ENCODE measurements around the gene TMEM44.

Gene TMEM44

DNA sequence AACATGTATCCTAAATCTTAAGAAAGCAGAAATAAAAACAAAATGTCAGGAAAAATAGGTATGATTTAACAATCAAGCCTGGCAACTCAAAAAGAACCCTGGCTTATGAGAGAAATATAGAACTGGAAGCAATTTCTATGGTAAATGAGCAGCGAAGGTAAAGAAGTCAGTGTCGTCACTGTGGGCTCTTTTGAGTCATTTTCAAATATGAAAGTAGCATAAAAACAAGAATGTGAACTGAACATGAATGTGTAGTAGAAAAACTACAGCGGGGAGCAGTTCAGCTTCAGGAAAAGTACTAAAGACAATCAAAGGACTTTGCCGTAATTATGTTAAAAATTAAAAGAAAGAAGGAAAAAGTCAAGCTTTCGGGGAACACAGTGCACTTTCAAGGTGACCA lies 21.2 kb upstream of the TMEM44 start:
- H3K36me3 ChIP-seq (ENCODE audit: insufficient read depth, low read length), result peaks cover 67% of the 10 kb centered on the region

DNA sequence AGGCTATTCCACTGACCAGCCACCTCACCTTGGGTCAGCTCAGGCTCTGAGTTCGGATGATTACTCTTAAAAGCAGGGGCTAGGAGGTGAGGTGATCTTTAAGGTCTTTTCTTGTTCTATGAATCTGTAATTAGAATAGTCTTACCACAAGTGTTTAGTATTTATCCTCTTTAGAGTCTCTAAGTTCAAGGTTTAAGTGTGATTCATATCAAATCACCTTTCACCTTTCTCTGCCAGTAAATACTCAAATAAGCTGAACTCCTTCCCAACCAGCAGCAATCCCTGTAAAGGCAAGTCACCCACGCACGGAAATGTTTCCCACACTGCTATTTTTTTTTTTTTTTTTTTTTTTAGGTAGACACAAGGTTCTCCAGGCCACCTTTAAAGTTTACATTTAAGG lies 14.5 kb upstream of the TMEM44 start:
- H3K9ac ChIP-seq (ENCODE audit: low read depth, low read length, poor library complexity, severe bottlenecking), result no peak overlapping the region
- no peaks in the 10 kb centered on the region for H3K4me1 ChIP-seq (ENCODE audit: insufficient read depth, low read length, poor library complexity, severe bottlenecking)
- H4K20me1 ChIP-seq (ENCODE audit: insufficient read depth, low read length, poor library complexity, severe bottlenecking), result no peaks in the 10 kb centered on the region
- no peak for TF ChIP-seq EZH2phosphoT487 (IDR thresholded peaks at IDR 0.05; ENCODE audit: borderline replicate concordance)
- TF ChIP-seq, protein P1, sequence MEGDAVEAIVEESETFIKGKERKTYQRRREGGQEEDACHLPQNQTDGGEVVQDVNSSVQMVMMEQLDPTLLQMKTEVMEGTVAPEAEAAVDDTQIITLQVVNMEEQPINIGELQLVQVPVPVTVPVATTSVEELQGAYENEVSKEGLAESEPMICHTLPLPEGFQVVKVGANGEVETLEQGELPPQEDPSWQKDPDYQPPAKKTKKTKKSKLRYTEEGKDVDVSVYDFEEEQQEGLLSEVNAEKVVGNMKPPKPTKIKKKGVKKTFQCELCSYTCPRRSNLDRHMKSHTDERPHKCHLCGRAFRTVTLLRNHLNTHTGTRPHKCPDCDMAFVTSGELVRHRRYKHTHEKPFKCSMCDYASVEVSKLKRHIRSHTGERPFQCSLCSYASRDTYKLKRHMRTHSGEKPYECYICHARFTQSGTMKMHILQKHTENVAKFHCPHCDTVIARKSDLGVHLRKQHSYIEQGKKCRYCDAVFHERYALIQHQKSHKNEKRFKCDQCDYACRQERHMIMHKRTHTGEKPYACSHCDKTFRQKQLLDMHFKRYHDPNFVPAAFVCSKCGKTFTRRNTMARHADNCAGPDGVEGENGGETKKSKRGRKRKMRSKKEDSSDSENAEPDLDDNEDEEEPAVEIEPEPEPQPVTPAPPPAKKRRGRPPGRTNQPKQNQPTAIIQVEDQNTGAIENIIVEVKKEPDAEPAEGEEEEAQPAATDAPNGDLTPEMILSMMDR (conservative IDR thresholded peaks at IDR 0.05; ENCODE audit: low read length), result no peak
- H3K4me2 ChIP-seq (ENCODE audit: low read depth, low read length, poor library complexity, severe bottlenecking), result no peak overlapping the region
- H3K36me3 ChIP-seq (ENCODE audit: insufficient read depth, low read length), result peaks cover 88% of the 10 kb centered on the region; the same call in 1 of the 2 replicates
- no peaks in the 10 kb centered on the region for H3F3A ChIP-seq (ENCODE audit: low read depth)
- H3K9me3 ChIP-seq (ENCODE audit: insufficient read depth, low read depth, low read length), result no peaks in the 10 kb centered on the region
- no peak overlapping the region for H3K4me3 ChIP-seq (ENCODE audit: low read length, poor library complexity, severe bottlenecking)
- no peaks in the 10 kb centered on the region for H3K79me2 ChIP-seq (ENCODE audit: insufficient read depth, low read length)
- H3K9me2 ChIP-seq (replicated peaks; ENCODE audit: low read depth, low read length), result no peaks in the 10 kb centered on the region
- H2AFZ ChIP-seq (ENCODE audit: low read length), result no peak overlapping the region
- no peaks in the 10 kb centered on the region for H3K27me3 ChIP-seq (ENCODE audit: insufficient read depth, low read length, poor library complexity, severe bottlenecking)

More for the DNA sequence above, 21.2 kb upstream of the TMEM44 start:
- no peaks in the 10 kb centered on the region for H3K9me3 ChIP-seq (ENCODE audit: insufficient read depth, low read depth, low read length)
- H3K9ac ChIP-seq (ENCODE audit: low read depth, low read length, poor library complexity, severe bottlenecking), result no peak overlapping the region
- peaks cover 25% of the 10 kb centered on the region; the same call in 1 of the 2 replicates for H3K79me2 ChIP-seq (ENCODE audit: insufficient read depth, low read length)
- no peaks in the 10 kb centered on the region for H3F3A ChIP-seq (ENCODE audit: low read depth)
- no peak overlapping the region for H3K4me3 ChIP-seq (ENCODE audit: low read length, poor library complexity, severe bottlenecking)
- no peaks in the 10 kb centered on the region for H3K27me3 ChIP-seq (ENCODE audit: insufficient read depth, low read length, poor library complexity, severe bottlenecking)
- no peaks in the 10 kb centered on the region for H3K9me2 ChIP-seq (replicated peaks; ENCODE audit: low read depth, low read length)
- no peak for TF ChIP-seq EZH2phosphoT487 (IDR thresholded peaks at IDR 0.05; ENCODE audit: borderline replicate concordance)
- TF ChIP-seq, protein P1 (conservative IDR thresholded peaks at IDR 0.05; ENCODE audit: low read length), result no peak
- no peak overlapping the region for H3K4me2 ChIP-seq (ENCODE audit: low read depth, low read length, poor library complexity, severe bottlenecking)
- no peaks in the 10 kb centered on the region for H4K20me1 ChIP-seq (ENCODE audit: insufficient read depth, low read length, poor library complexity, severe bottlenecking)
- H3K4me1 ChIP-seq (ENCODE audit: insufficient read depth, low read length, poor library complexity, severe bottlenecking), result peaks cover 28% of the 10 kb centered on the region
- no peak overlapping the region for H2AFZ ChIP-seq (ENCODE audit: low read length)

DNA sequence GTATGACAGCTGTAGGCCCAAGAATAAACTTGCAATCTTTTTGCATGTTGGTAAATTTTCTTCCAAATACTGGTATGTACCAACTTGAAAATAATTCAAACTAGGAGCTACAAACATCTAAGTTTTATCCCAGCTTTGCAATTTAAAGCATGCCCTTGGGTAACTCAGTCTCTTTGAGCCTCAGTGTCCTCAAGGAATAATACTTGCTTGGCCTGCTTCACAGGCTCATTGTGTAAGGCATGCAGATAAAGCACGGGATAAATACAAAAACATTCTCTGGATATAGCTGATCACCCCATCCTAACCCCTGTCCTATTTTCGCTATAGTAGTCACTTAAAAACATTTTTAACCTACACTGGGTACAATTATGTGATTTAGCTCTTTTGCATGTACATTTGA lies 9.6 kb upstream of the TMEM44 start:
- H3K79me2 ChIP-seq (ENCODE audit: insufficient read depth, low read length), result no peaks in the 10 kb centered on the region

More for the DNA sequence above, 9.6 kb upstream of the TMEM44 start:
- Histone ChIP-seq H3K27me3 (ENCODE audit: insufficient read depth, low read length, poor library complexity, severe bottlenecking) (no peaks in the 10 kb centered on the region), H3K4me1 (ENCODE audit: insufficient read depth, low read length, poor library complexity, severe bottlenecking) (peaks cover 13% of the 10 kb centered on the region), H3K4me2 (ENCODE audit: low read depth, low read length, poor library complexity, severe bottlenecking) (no peak overlapping the region), H3K36me3 (ENCODE audit: insufficient read depth, low read length) (peaks cover 57% of the 10 kb centered on the region; the same call in 1 of the 2 replicates), H3K9me3 (ENCODE audit: insufficient read depth, low read depth, low read length) (no peaks in the 10 kb centered on the region), H3F3A (ENCODE audit: low read depth) (no peaks in the 10 kb centered on the region), H4K20me1 (ENCODE audit: insufficient read depth, low read length, poor library complexity, severe bottlenecking) (no peaks in the 10 kb centered on the region), H3K9me2 (replicated peaks; ENCODE audit: low read depth, low read length) (no peaks in the 10 kb centered on the region), H3K4me3 (ENCODE audit: low read length, poor library complexity, severe bottlenecking) (no peak overlapping the region), H3K9ac (ENCODE audit: low read depth, low read length, poor library complexity, severe bottlenecking) (no peak overlapping the region), H2AFZ (ENCODE audit: low read length) (no peak overlapping the region)
- TF ChIP-seq, protein P1 (conservative IDR thresholded peaks at IDR 0.05; ENCODE audit: low read length), result no peak
- no peak for TF ChIP-seq EZH2phosphoT487 (IDR thresholded peaks at IDR 0.05; ENCODE audit: borderline replicate concordance)

Data from Loucy (cell line).